ENCODE results near the gene HOTAIR.

The HOTAIR gene

DNA sequence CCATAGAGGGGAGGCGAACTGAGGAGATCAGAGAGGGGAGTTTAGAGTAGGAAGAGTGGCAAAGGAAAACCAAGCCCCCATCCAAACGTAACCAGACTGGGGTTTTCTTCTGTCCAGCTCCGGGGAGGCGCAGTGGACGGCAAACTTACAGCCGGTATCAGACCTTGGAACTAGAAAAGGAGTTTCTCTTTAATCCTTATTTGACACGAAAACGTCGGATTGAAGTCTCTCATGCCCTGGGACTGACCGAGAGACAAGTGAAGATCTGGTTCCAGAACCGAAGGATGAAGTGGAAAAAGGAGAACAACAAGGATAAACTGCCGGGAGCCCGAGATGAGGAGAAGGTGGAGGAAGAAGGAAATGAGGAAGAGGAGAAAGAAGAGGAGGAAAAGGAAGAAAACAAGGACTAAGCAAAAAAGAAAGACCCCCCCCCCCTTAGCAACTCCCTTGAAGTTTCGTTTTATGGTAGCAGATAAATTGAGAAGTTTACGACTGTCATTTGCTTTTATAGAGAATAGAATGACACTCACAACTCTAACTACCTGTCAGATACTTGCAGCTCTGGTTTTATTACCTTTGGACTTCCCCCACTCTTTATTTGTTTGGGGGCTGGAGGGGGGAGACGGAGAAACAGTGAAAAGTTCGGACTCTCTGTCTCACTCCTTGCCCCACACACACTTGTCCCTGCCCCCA lies 36.4 kb upstream of the HOTAIR start:
- no peak for DNase-seq (ENCODE audit: low read depth)
- H3K4me3 ChIP-seq (ENCODE audit: low read length) = no peak overlapping the region
- TF ChIP-seq CTCF (IDR thresholded peaks at IDR 0.05; ENCODE audit: insufficient read depth, low read depth, low read length, missing control alignments) = no peak

DNA sequence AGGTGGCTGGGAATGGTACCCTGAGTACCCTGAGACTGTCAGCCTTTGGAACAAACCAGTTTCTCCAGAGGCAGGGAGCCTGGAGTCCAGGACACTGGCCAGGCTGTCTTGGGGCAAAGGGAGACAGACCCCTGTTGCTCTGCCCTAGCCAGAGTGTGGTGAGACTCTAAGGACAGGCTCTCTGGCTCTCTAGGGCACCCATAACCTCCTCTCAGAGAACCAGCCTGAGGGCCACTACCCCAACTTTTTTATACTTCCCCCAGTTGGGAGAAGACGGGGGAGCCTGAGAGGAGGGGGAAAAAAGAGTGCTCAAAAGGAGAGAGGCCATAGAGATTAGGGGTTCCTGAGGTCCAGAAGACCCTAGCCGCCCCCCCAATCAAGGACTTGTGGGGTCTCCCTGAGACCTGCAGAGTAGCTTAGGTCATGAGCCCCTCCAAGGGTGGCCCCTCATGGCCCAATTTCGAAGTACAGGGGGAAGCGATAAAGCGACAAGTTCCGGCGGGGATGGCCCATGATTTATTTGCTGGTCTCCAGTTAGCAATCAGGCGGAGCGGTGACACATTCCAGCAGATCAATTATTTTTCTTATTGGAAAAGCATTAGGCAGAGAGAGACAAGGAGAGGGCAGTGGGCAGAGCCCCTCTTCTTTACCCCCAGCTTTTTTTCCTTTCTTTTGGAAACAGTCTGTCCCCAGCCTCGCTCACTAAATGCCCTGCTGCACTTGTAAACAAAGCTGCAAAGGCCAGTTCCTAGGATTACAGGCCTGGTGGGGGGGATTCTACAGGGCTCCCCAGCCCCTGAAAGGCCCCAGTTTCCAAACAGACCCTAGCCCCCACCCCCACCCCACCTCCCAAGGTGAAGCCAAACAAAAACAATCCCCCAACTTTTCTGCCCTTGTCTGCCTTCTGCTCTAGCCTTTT lies 35.6 kb upstream of the HOTAIR start:
- H3K4me3 ChIP-seq (ENCODE audit: low read length) = no peak overlapping the region
- no peak for TF ChIP-seq CTCF (IDR thresholded peaks at IDR 0.05; ENCODE audit: insufficient read depth, low read depth, low read length, missing control alignments)
- DNase-seq (ENCODE audit: low read depth) = no peak

DNA sequence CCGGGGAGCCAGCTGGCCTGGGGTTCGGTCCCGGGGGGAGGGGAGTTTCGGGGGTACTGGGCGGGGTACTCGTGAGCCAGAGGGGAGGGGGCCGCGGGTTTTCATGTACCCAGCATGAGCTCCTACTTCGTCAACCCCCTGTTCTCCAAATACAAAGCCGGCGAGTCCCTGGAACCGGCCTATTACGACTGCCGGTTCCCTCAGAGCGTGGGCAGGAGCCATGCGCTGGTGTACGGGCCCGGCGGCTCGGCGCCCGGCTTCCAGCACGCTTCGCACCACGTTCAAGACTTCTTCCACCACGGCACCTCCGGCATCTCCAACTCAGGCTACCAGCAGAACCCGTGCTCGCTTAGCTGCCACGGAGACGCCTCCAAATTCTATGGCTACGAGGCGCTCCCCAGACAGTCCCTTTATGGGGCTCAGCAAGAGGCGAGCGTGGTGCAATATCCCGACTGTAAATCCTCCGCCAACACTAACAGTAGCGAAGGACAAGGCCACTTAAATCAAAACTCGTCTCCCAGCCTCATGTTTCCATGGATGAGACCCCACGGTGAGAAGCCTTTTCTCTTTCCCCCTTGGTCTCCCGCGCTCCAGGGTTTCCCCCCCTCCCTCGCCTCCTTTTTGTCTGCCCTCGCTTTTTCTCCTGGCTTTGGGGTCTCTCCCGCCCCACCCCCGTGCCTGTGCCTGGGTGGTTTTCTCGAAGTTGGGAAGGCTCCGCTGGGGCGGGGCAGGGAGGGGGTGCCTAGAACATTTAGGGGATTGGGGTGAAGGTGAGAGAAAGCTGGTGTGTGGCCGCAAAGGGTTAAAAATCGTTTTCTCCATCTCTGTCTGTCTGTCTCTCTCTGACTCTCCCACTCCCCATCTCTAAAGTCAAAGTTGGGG lies 34.7 kb upstream of the HOTAIR start:
- DNase-seq (ENCODE audit: low read depth) = peak; percentile 39
- H3K4me3 ChIP-seq (ENCODE audit: low read length) = no peak overlapping the region
- TF ChIP-seq CTCF (IDR thresholded peaks at IDR 0.05; ENCODE audit: insufficient read depth, low read depth, low read length, missing control alignments) = no peak

DNA sequence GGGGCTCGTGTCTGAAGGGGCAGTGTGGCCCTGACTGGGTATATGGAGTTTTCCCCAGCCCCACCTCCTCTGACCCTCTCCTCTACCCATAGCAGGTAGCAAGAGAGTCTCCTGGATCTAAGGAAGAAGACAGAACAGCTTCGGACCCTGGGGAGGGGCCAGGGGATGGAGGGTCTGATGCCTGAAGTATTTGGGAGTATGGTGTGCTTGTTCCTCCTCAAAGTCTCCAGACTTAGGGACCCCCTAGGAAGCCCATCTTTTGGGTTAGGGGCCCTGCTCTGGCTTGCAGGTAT lies 33.5 kb upstream of the HOTAIR start:
- no peak for DNase-seq (ENCODE audit: low read depth)
- no peak overlapping the region for H3K4me3 ChIP-seq (ENCODE audit: low read length)
- TF ChIP-seq CTCF (IDR thresholded peaks at IDR 0.05; ENCODE audit: insufficient read depth, low read depth, low read length, missing control alignments) = no peak

DNA sequence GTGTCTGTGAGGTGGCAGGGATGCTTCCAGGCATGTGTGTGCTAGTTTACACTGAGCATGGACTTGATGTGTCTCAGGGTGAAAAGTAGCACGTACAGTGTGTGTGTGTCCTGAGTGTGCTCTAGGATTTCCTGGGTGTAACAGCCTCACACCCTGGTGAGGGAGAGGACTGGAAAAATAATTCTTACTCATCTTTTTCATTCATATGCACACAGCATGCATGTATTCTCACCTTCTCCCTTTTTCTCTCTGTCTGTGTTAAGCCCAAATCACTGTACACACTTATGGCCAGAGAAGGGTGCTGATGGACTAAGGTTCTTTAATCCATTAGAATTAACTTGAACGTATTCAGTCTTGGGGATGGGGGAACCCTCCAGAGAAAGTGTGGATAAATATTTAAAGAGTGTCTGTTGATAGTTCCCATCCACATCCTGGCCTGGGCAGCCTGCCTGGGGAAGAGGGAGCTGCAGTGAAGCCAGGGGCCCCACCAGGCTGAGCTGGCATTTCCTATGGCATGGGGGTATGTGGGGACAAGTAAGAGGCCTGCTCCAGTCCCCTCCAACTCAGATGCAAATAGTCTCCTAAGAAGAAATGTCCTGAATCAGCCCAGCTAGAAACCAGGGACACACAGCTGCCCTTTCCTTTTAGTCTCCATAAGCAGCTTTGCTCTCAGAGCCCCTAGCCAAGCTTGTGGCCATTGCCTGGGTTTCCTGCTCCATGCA lies 32.9 kb upstream of the HOTAIR start:
- no peak overlapping the region for H3K4me3 ChIP-seq (ENCODE audit: low read length)
- no peak for DNase-seq (ENCODE audit: low read depth)
- no peak for TF ChIP-seq CTCF (IDR thresholded peaks at IDR 0.05; ENCODE audit: insufficient read depth, low read depth, low read length, missing control alignments)

GRCh38 chr12:54006559-54007220 lies 31.9 kb upstream of the HOTAIR start:
- no peak for TF ChIP-seq CTCF (IDR thresholded peaks at IDR 0.05; ENCODE audit: insufficient read depth, low read depth, low read length, missing control alignments)
- peak overlapping the region; percentile 16 for H3K4me3 ChIP-seq (ENCODE audit: low read length)
- no peak for DNase-seq (ENCODE audit: low read depth)
